WTC11 (cell line): ENCODE results near the gene AIDA. TPM values are rescaled to one million over a fixed set of nuclear protein-coding genes. Genes with fewer than 3 reads are reported as not detected.

ENCODE experiments used
- ATAC-seq: fragments of 200-7000 bp; cut with Tn5 transposase; 2 replicates; pipeline ENCODE4 v1.10.0; 2021; ENCODE audit warnings: mild to moderate bottlenecking, moderate library complexity
- CTCF ChIA-PET: fragments of 300-600 bp; sonication (Branson Sonifier 250); formaldehyde crosslinking; loops from one replicate; lab custom pipeline; 2021; ENCODE audit warnings: antibody characterized with exemption; lab: Charles Lee
- POLR2A ChIA-PET: fragments of 350-600 bp; sonication (Branson Sonifier 250); formaldehyde crosslinking; loops from one replicate; lab custom pipeline; 2021; ENCODE audit warnings: antibody characterized with exemption; lab: Charles Lee
- DNase-seq: peaks from one replicate; pipeline ENCODE4 v3.0.0; 2021; ENCODE audit warnings: low spot score
- H3K27ac Mint-ChIP-seq: 2 replicates; pipeline ENCODE4 v1.8.0; 2021; ENCODE audit warnings: mixed read lengths
- H3K27me3 Mint-ChIP-seq: 2 replicates; pipeline ENCODE4 v1.8.0; 2021; ENCODE audit warnings: low read depth, mild to moderate bottlenecking, moderate library complexity, mixed read lengths
- H3K36me3 Mint-ChIP-seq: 2 replicates; pipeline ENCODE4 v1.8.0; 2021; ENCODE audit warnings: mixed read lengths
- H3K4me1 Mint-ChIP-seq: 2 replicates; pipeline ENCODE4 v1.8.0; 2022; ENCODE audit warnings: mixed read lengths
- H3K4me3 Mint-ChIP-seq: 2 replicates; pipeline ENCODE4 v1.8.0; 2021; ENCODE audit warnings: mild to moderate bottlenecking, moderate library complexity, mixed read lengths
- H3K9me3 Mint-ChIP-seq: 2 replicates; pipeline ENCODE4 v1.8.0; 2021; ENCODE audit warnings: mixed read lengths
- CREB1 ChIP-seq: sonication (generic); formaldehyde crosslinking; IDR thresholded peaks from 2 replicates; pipeline ENCODE4 v1.8.0; 2023; ENCODE audit warnings: mild to moderate bottlenecking, missing genetic modification reagents
- CREM ChIP-seq: sonication (generic); formaldehyde crosslinking; IDR thresholded peaks from 2 replicates; pipeline ENCODE4 v1.8.1; 2022; ENCODE audit warnings: mild to moderate bottlenecking, missing genetic modification reagents, moderate library complexity
- ERG ChIP-seq: fragments of 250-450 bp; sonication (Bioruptor Pico); IDR thresholded peaks from 2 replicates; pipeline ENCODE4 v1.8.0; 2021; ENCODE audit warnings: mild to moderate bottlenecking
- ESRRA ChIP-seq: sonication (generic); formaldehyde crosslinking; IDR thresholded peaks from 2 replicates; pipeline ENCODE4 v1.8.1; 2022; ENCODE audit warnings: mild to moderate bottlenecking, missing genetic modification reagents, borderline replicate concordance
- GRHL2 ChIP-seq: fragments of 250-450 bp; sonication (Bioruptor Pico); IDR thresholded peaks from 2 replicates; pipeline ENCODE4 v1.8.0; 2022; ENCODE audit warnings: mild to moderate bottlenecking, moderate library complexity; ENCODE audit not compliant: insufficient replicate concordance, severe bottlenecking
- MAX ChIP-seq: sonication (generic); formaldehyde crosslinking; IDR thresholded peaks from 2 replicates; pipeline ENCODE4 v1.8.0; 2022; ENCODE audit warnings: mild to moderate bottlenecking, missing genetic modification reagents
- MLX ChIP-seq: sonication (generic); formaldehyde crosslinking; IDR thresholded peaks from 2 replicates; pipeline ENCODE4 v1.8.1; 2023; ENCODE audit warnings: mild to moderate bottlenecking, missing genetic modification reagents, moderate library complexity
- MXD4 ChIP-seq: fragments of 250-450 bp; sonication (Bioruptor Pico); IDR thresholded peaks from 2 replicates; pipeline ENCODE4 v1.8.0; 2021; ENCODE audit warnings: mild to moderate bottlenecking, moderate library complexity, borderline replicate concordance
- OVOL2 ChIP-seq: fragments of 250-450 bp; sonication (Bioruptor Pico); IDR thresholded peaks from 2 replicates; pipeline ENCODE4 v1.9.0; 2021; ENCODE audit warnings: mild to moderate bottlenecking, borderline replicate concordance
- SMAD3 ChIP-seq: sonication (generic); formaldehyde crosslinking; IDR thresholded peaks from 2 replicates; pipeline ENCODE4 v1.8.0; 2022; ENCODE audit warnings: missing genetic modification reagents, mild to moderate bottlenecking, borderline replicate concordance
- SP1 ChIP-seq: sonication (generic); formaldehyde crosslinking; conservative IDR thresholded peaks from 2 replicates; pipeline ENCODE4 v1.8.1; 2022; ENCODE audit warnings: missing genetic modification reagents
- STAT6 ChIP-seq: sonication (generic); formaldehyde crosslinking; conservative IDR thresholded peaks from 2 replicates; pipeline ENCODE4 v1.8.1; 2023; ENCODE audit warnings: mild to moderate bottlenecking, low read depth, missing genetic modification reagents, moderate library complexity
- TCF7 ChIP-seq: sonication (generic); formaldehyde crosslinking; IDR thresholded peaks from 2 replicates; pipeline ENCODE4 v1.8.0; 2022; ENCODE audit warnings: mild to moderate bottlenecking, low read depth, missing genetic modification reagents, moderate library complexity
- USF2 ChIP-seq: sonication (generic); formaldehyde crosslinking; IDR thresholded peaks from 2 replicates; pipeline ENCODE4 v1.8.1; 2023; ENCODE audit warnings: mild to moderate bottlenecking, missing genetic modification reagents, moderate library complexity
- ZNF121 ChIP-seq: sonication (generic); formaldehyde crosslinking; IDR thresholded peaks from 2 replicates; pipeline ENCODE4 v1.8.0; 2023; ENCODE audit warnings: missing genetic modification reagents
- ZNF512 ChIP-seq: sonication (generic); formaldehyde crosslinking; IDR thresholded peaks from 2 replicates; pipeline ENCODE4 v1.8.1; 2022; ENCODE audit warnings: missing genetic modification reagents, borderline replicate concordance
- ZSCAN18 ChIP-seq: fragments of 250-450 bp; sonication (Bioruptor Pico); IDR thresholded peaks from 2 replicates; pipeline ENCODE4 v2.1.2; 2022; ENCODE audit warnings: mild to moderate bottlenecking, moderate library complexity
- total RNA-seq: library from RNA; stranded (reverse); gene quantifications from 3 replicates; pipeline ENCODE4 v1.2.3, GENCODE V29; 2021

The AIDA gene
- total RNA-seq, 1 experiment from 2014 or later = 81.2 TPM

- no peak overlapping the region for H3K4me3 Mint-ChIP-seq
- POLR2A ChIA-PET = no interaction called here
- no peaks in the 10 kb centered on the region for H3K9me3 Mint-ChIP-seq
- DNase-seq = no peak
- no peak for ATAC-seq
- no peaks in the 10 kb centered on the region for H3K4me1 Mint-ChIP-seq
- CTCF ChIA-PET = no interaction called here
- peaks cover 78% of the 10 kb centered on the region for H3K36me3 Mint-ChIP-seq
- H3K27me3 Mint-ChIP-seq = no peaks in the 10 kb centered on the region
- no peak for TF ChIP-seq GRHL2 (CRISPR knock-in tag)
- H3K27ac Mint-ChIP-seq = no peak overlapping the region
Measured at GRCh38 chr1:222656391-222657155, 55.7 kb downstream of the AIDA start.

GRCh38 chr1:222654849-222655248, 57.4 kb downstream of the AIDA start:
- Mint-ChIP-seq H3K36me3 (peaks cover 79% of the 10 kb centered on the region), H3K27ac (no peak overlapping the region), H3K4me3 (no peak overlapping the region), H3K27me3 (no peaks in the 10 kb centered on the region), H3K4me1 (no peaks in the 10 kb centered on the region), H3K9me3 (no peaks in the 10 kb centered on the region)
- CTCF ChIA-PET = no interaction called here
- POLR2A ChIA-PET = no interaction called here
- no peak for ATAC-seq
- TF ChIP-seq SMAD3 (CRISPR knock-in tag) (no peak), TCF7 (CRISPR knock-in tag) (no peak), USF2 (CRISPR knock-in tag) (no peak), SP1 (CRISPR knock-in tag) (no peak), MXD4 (no peak), ERG (CRISPR knock-in tag) (no peak), MAX (no peak), STAT6 (CRISPR knock-in tag) (no peak), ESRRA (CRISPR knock-in tag) (no peak)
- no peak for DNase-seq

GRCh38 chr1:222653178-222653827, 59.0 kb downstream of the AIDA start:
- peaks cover 70% of the 10 kb centered on the region for H3K36me3 Mint-ChIP-seq
- H3K4me3 Mint-ChIP-seq = no peak overlapping the region
- no peak for DNase-seq
- ATAC-seq = no peak
- H3K27ac Mint-ChIP-seq = no peak overlapping the region
- H3K4me1 Mint-ChIP-seq = no peaks in the 10 kb centered on the region
- no peaks in the 10 kb centered on the region for H3K9me3 Mint-ChIP-seq
- POLR2A ChIA-PET = no interaction called here
- no peak for TF ChIP-seq MLX (CRISPR knock-in tag)
- no peak for TF ChIP-seq OVOL2 (CRISPR knock-in tag)
- TF ChIP-seq CREM (CRISPR knock-in tag) = no peak
- no peak for TF ChIP-seq STAT6 (CRISPR knock-in tag)
- no peak for TF ChIP-seq ZSCAN18
- TF ChIP-seq ZNF121 (CRISPR knock-in tag) = no peak
- no peak for TF ChIP-seq ZNF512 (CRISPR knock-in tag)
- no peak for TF ChIP-seq CREB1 (CRISPR knock-in tag)
- CTCF ChIA-PET = interaction anchor here (1.8 kb wide), 1 partner anchor 19 kb away, joined by 6 read pairs; no protein-coding TSS in a partner anchor
- H3K27me3 Mint-ChIP-seq = no peaks in the 10 kb centered on the region
